Transverse colon (tissue), 4 donors: Measurements from ENCODE around the gene PTPRN2.

Experiments
- POLR2A ChIP-seq: fragments of 450-650 bp; IDR thresholded peaks from one replicate; pipeline ENCODE4 v1.6.1; 2016; ENCODE audit warnings: antibody characterized with exemption, mild to moderate bottlenecking, moderate library complexity
- POLR2AphosphoS5 ChIP-seq, 3 donors: sonication (generic); formaldehyde crosslinking; IDR thresholded peaks; one replicate each; pipeline ENCODE4 v1.6.1; 2016; ENCODE audit warnings: antibody characterized with exemption in 3 of 3
- TF ChIP-seq, protein P1 (sequence below), 5 experiments: fragments of 200-600 bp in 3 of 5; fragments of 450-650 bp in 2 of 5; sonication (generic) in 3 of 5; IDR thresholded peaks; 1 replicate in 2 of 5; 2 replicates in 3 of 5; pipeline ENCODE4 v1.5.1; 2016 to 2017; ENCODE audit warnings: antibody characterized with exemption in 5 of 5, inconsistent platforms in 3 of 5, mild to moderate bottlenecking in 2 of 5, moderate library complexity in 1 of 5

DNA sequence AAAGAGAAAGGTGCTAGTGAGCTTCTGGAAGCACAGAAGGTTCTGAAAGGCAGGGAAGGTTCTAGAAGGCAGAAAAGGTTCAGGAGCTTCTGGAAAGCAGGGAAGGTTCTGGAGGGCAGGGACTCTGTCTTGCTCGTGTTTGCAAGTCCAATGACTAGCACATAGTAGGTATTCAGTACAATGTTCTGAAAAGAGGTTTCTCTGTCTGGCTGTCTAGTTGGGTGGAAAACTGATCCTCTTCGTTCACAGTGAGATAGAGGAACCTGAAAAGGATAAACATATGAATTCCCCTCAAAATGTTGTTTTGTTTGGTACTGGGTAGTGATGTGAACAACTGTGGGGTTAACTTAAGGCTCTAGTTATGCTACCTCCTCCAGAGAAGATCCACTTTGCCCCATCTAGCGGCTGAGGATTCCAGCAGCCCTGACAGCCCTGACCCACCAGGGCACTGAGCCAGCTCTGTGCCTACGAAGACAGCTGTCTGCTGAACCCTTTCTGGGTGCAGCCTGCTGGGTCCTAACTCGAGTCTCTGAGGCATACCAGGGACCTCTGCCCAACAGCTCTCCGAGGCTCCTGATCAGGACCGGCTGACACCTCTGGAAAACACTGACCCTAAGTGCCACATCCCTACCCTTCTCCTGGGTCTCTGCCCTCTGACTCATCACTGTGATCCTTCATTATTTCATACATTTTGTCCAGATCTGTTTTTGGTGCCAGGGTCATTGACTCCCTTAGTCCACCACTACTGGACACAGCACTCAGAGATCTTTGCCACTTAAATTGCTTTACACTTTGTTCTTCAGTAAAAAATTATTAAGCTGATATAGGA lies 15.4 kb downstream of the PTPRN2 start:
- TF ChIP-seq, protein P1, sequence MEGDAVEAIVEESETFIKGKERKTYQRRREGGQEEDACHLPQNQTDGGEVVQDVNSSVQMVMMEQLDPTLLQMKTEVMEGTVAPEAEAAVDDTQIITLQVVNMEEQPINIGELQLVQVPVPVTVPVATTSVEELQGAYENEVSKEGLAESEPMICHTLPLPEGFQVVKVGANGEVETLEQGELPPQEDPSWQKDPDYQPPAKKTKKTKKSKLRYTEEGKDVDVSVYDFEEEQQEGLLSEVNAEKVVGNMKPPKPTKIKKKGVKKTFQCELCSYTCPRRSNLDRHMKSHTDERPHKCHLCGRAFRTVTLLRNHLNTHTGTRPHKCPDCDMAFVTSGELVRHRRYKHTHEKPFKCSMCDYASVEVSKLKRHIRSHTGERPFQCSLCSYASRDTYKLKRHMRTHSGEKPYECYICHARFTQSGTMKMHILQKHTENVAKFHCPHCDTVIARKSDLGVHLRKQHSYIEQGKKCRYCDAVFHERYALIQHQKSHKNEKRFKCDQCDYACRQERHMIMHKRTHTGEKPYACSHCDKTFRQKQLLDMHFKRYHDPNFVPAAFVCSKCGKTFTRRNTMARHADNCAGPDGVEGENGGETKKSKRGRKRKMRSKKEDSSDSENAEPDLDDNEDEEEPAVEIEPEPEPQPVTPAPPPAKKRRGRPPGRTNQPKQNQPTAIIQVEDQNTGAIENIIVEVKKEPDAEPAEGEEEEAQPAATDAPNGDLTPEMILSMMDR (IDR thresholded peaks at IDR 0.05), result peak in 2 of 5 experiments; percentile 10 to 13
- TF ChIP-seq POLR2AphosphoS5 (IDR thresholded peaks at IDR 0.05) (no peak), POLR2A (no peak)
